NCI-H1694 treated with DMSO at 0.1 percent for 48 hours (cell line): ENCODE data around the gene KAT6B.

Source experiments
- DNase-seq: peaks from one replicate; lab custom pipeline; 2025; lab: John Stamatoyannopoulos, UW

The KAT6B gene

GRCh38 chr10:75068523-75068922 lies 242.1 kb downstream of the KAT6B start:
- DNase-seq, result no peak

DNA sequence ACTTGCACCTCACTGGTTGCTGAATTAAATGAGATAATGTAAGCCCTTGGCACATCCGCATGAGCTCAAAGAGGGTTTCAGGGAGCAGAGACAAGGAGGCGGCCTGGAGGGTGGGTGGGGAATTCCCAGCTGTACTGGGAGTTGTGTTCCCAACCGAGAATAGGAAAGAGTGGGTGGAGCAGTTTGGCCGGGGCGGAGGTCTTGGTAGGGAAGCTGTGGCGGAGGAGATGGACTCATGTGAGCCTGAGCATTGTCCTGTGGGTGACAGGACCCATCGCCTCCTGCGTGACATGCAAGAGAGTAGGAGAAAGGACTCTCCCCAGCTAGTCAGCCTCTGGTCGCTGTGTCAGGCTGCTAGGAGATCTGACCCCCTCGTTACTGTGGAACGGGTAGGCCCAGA lies 244.1 kb downstream of the KAT6B start:
- no peak for DNase-seq

DNA sequence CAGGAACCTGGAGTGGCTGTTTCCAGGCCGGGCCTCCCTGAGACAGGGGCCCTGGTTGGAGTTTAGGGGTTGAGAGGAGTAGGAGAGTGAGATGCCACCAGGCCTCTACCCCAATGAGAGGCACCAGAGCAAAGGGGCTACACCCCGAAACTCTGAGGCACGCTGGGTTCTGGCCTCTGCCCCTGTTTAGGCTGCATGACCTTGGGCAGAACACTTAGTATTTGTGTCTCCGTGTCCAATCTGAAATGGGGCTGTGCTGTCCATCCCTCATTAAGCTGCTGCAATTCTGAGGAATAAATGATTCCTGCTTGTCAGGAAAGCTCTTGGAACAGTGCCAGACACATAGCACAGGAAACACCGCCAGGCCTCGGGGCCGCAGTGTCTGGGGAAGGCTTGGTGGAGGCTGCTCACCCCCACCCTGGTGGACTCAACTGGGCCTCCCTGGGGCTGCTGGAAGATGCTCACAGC lies 244.6 kb downstream of the KAT6B start:
- no peak for DNase-seq

DNA sequence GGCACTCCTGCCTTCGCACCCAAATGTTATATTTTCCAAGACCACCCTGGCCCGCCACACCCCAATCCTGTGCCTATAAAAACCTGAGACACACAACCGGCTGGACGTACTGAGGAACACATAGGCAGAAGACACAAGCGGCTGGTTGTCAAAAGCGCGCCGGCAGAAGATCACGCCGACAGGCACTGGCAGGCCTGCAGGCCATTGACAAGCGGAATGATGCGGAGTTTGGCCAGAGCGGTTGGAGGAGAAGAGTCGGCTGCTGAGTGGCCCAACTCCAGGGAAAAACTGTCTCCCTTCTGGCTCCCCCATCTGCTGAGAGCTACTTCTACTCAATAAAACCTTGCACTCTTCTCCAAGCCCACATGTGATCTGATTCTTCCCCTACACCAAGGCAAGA lies 245.4 kb downstream of the KAT6B start:
- no peak for DNase-seq

DNA sequence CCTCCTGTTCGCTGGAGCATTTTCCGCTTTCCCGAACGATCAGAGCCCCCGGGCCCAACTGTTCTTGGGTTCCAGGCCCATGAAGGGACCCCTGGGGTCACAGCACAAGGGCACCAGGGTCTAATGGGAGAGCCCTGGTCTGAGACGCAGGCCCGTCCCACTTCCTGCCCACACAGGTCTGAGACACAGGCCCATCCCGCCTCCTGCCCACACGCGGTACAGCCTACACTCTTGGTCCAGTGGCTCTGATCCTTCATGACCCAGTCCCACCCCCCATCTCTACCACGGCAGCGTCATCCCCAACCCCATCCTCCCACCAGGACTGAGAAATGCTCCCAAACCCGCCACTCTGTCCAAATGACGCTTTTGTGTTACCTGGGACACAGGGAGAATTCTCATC lies 246.3 kb downstream of the KAT6B start:
- no peak for DNase-seq

GRCh38 chr10:75073442-75073841 lies 247.0 kb downstream of the KAT6B start:
- no peak for DNase-seq

DNA sequence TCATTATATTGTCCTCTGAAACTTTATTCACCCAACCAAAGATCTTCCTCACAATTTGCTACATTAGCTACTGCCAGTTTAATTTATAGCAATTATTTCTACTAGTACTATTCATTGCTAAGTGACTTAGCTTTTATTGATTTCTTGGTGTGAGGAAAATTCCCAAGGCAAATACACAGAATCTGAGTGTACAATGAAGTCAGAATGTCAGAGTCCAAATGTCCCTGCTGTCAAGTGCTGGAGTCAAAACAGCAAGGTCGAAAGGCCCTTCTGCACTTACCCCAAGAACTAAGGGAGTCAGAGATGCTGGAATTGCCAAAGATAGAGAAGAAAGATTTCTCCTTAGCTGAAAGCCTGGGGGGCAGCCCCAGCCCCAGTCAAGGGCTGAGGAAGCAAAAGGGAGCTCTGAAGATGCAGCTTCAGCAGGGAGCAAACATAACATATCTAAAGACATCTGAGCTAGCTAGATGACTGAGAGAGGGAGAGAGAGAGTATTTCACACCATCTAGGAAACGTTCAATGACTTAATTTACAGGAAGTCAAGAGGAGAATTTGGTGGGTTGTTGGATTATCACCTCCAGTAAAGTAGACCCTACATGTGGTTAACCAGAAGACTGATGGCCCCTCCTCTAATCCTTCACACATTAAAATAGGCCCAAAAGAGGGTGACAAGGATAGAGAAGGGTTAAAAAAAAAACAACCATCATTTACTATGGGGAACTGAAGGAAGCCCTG lies 248.5 kb downstream of the KAT6B start:
- DNase-seq, result no peak

- no peak for DNase-seq
Measured at GRCh38 chr10:75076348-75076747, 249.9 kb downstream of the KAT6B start.

- no peak for DNase-seq
Measured at GRCh38 chr10:75079436-75080083, 253.2 kb downstream of the KAT6B start.

GRCh38 chr10:75080554-75080953 lies 254.2 kb downstream of the KAT6B start:
- DNase-seq, result no peak

GRCh38 chr10:75081379-75081778 lies 255.0 kb downstream of the KAT6B start:
- no peak for DNase-seq
